Measurements from ENCODE around the gene CARD16. TPM values are rescaled to one million over a fixed set of nuclear protein-coding genes. Genes with fewer than 3 reads are reported as not detected.

CARD16 gene
- total RNA-seq, 1 experiment from 2014 or later = not detected

DNA sequence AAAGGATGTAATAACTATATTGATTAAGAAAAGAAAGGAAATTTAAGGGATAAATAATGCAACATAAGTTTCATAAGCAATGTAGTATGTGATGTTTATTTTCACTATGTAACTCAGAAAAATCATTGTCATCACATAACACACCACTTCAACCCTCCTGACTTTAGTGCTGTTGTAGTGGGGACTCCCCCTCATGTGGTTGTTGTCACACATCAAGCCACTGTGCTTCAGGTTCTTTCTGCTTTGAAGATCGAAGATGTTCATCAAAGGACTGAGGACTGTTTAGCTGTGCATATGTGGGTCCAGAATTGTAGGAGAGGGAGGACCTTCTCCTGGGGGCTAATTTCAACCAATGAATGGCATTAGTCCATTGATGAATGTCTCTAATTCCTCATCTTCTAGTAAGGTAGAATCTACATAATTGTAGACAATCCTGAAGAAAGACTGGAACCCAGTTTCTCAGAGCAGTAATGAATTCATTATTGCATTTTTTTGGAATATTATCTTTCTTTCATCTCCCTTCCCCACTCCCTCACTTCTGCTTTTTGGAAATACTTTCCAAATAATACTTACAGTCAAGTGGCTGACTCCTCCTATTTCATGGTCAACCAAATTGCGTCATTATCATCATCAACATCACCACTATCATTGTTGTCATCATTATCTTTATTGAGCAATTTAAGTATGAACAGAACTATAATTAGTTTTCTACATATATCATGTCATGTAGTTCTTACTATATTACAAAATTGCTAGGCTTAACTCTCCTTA is 9.8 kb upstream of the CARD16 start:
- H2AFZ ChIP-seq (ENCODE audit: low read length) = no peak overlapping the region
- no peaks in the 10 kb centered on the region for H3K23me2 ChIP-seq (ENCODE audit: insufficient read length, low read depth, low read length, poor library complexity, severe bottlenecking)
- H3K79me1 ChIP-seq (ENCODE audit: insufficient read depth, low read depth, low read length, poor library complexity, severe bottlenecking) = no peaks in the 10 kb centered on the region
- TF ChIP-seq, protein P1, sequence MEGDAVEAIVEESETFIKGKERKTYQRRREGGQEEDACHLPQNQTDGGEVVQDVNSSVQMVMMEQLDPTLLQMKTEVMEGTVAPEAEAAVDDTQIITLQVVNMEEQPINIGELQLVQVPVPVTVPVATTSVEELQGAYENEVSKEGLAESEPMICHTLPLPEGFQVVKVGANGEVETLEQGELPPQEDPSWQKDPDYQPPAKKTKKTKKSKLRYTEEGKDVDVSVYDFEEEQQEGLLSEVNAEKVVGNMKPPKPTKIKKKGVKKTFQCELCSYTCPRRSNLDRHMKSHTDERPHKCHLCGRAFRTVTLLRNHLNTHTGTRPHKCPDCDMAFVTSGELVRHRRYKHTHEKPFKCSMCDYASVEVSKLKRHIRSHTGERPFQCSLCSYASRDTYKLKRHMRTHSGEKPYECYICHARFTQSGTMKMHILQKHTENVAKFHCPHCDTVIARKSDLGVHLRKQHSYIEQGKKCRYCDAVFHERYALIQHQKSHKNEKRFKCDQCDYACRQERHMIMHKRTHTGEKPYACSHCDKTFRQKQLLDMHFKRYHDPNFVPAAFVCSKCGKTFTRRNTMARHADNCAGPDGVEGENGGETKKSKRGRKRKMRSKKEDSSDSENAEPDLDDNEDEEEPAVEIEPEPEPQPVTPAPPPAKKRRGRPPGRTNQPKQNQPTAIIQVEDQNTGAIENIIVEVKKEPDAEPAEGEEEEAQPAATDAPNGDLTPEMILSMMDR (conservative IDR thresholded peaks at IDR 0.05) = no peak
- H2AK5ac ChIP-seq (ENCODE audit: insufficient read length, low read length) = no peak overlapping the region
- H2BK15ac ChIP-seq (ENCODE audit: low read depth, low read length) = no peak overlapping the region
- no peak overlapping the region for H4K91ac ChIP-seq (ENCODE audit: insufficient read length, low read depth, low read length)
- WGBS (ENCODE audit: extremely low coverage, insufficient read length, low lambda C conversion rate) = no CpG with 5 or more reads among the region's 2 CpGs
- no peak overlapping the region for H3K4ac ChIP-seq (ENCODE audit: low read depth, low read length)
- no peaks in the 10 kb centered on the region for H3K27me3 ChIP-seq (ENCODE audit: insufficient read depth, low read length)
- no peak overlapping the region for H2BK20ac ChIP-seq (ENCODE audit: low read depth, low read length, poor library complexity, severe bottlenecking)
- no peak overlapping the region for H3T11ph ChIP-seq (ENCODE audit: low read length)
- H3K4me2 ChIP-seq (ENCODE audit: insufficient read depth, insufficient read length, low read length) = no peak overlapping the region
- no peak overlapping the region for H2BK120ac ChIP-seq (ENCODE audit: low read depth, low read length, poor library complexity, severe bottlenecking)
- H3K79me2 ChIP-seq (ENCODE audit: insufficient read depth, low read length) = no peaks in the 10 kb centered on the region
- H3K9ac ChIP-seq (ENCODE audit: extremely low read depth, insufficient read length, low read length) = no peak overlapping the region
- H3K9me3 ChIP-seq (ENCODE audit: control insufficient read depth, low read depth, low read length) = no peaks in the 10 kb centered on the region
- H3K14ac ChIP-seq (ENCODE audit: insufficient read depth, low read length) = no peak overlapping the region
- Mint-ChIP-seq H3K36me3 (ENCODE audit: insufficient read depth in 1 of 3, low read depth in 3 of 3) (no peaks in the 10 kb centered on the region), H3K27me3 (ENCODE audit: low read depth) (no peaks in the 10 kb centered on the region), H3K9me3 (no peaks in the 10 kb centered on the region), H3K4me1 (no peaks in the 10 kb centered on the region), H3K4me3 (no peak overlapping the region), H3K27ac (no peak overlapping the region)
- H4K5ac ChIP-seq (ENCODE audit: insufficient read length, low read depth, low read length) = no peak overlapping the region
- no peaks in the 10 kb centered on the region for H3K4me1 ChIP-seq (ENCODE audit: insufficient read depth, low read length)
- H3K56ac ChIP-seq (ENCODE audit: insufficient read length, low read depth, low read length) = no peak overlapping the region
- no peak overlapping the region for H4K8ac ChIP-seq (replicated peaks; ENCODE audit: insufficient read length, low read depth, low read length)
- H3K23ac ChIP-seq (ENCODE audit: insufficient read length, low read depth, low read length) = no peak overlapping the region
- no peak overlapping the region for H2BK12ac ChIP-seq (ENCODE audit: insufficient read length, low read depth, low read length)
- no peak overlapping the region for H3K18ac ChIP-seq (ENCODE audit: insufficient read length, low read depth, low read length)
- H2BK5ac ChIP-seq (ENCODE audit: insufficient read length, low read length) = no peak overlapping the region
- H3K27ac ChIP-seq (ENCODE audit: insufficient read length, low read depth, low read length) = no peak overlapping the region
- DNase-seq = no peak
- H4K20me1 ChIP-seq (ENCODE audit: control insufficient read depth, insufficient read depth, insufficient read length) = no peaks in the 10 kb centered on the region

All from H9 (cell line).